Measurements from ENCODE around the gene ANGEL2.

DNA sequence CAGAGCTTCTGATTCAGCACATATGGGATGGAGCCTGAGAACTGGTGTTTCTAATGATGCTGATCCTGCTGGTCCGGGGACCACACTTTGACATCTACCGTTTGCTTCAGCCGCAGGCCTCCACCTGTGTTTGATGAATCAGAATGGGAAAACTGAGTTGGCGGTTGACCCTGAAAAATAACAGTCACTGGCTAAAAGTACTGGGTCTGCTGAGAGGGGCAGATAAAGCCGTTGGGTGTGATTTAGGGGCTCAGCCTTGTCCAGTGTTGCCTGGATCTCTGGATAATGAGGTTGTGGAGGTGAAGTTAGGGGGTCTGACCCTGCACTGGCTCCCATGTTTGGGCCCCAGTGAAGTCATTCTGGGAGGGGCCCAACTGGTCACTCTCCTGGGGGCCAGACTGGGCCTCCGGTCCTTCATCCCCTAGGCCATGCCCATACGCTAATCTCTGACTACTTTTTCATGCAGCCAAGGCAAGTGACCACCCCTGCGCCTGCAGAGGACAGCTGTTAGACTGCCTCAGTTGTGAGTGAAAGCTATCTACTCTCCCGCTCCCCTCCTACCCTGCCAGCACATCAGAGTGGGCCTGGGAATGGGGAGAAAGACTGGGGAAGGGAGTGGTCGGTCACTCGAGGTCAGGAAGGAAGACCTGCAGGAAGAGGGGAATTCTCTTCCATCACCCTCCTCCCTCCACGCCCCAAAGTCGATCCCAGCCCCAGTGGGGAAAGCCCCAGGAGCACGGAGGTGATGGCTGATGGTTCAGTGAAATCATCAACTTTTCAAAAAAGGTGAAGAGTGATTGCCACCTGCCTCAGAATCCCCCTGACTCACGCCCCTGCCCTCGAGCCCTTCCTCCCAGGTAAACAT, 37.7 kb downstream of the ANGEL2 start:
- TF ChIP-seq, protein P1, sequence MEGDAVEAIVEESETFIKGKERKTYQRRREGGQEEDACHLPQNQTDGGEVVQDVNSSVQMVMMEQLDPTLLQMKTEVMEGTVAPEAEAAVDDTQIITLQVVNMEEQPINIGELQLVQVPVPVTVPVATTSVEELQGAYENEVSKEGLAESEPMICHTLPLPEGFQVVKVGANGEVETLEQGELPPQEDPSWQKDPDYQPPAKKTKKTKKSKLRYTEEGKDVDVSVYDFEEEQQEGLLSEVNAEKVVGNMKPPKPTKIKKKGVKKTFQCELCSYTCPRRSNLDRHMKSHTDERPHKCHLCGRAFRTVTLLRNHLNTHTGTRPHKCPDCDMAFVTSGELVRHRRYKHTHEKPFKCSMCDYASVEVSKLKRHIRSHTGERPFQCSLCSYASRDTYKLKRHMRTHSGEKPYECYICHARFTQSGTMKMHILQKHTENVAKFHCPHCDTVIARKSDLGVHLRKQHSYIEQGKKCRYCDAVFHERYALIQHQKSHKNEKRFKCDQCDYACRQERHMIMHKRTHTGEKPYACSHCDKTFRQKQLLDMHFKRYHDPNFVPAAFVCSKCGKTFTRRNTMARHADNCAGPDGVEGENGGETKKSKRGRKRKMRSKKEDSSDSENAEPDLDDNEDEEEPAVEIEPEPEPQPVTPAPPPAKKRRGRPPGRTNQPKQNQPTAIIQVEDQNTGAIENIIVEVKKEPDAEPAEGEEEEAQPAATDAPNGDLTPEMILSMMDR (conservative IDR thresholded peaks at IDR 0.05; ENCODE audit: low read depth, low read length), result no peak
- TF ChIP-seq EZH2 (IDR thresholded peaks at IDR 0.05; ENCODE audit: low read length, unreplicated experiment), result no peak
